Stimulated activated CD4-positive, alpha-beta T cell treated with anti-CD3 and anti-CD28 coated beads, Interleukin-12 subunit alpha, Interleukin-12 subunit beta, amount 100 ng/mL, for 48 hours (primary cell): Measurements from ENCODE around the gene PRELID3B.
A peak's percentile ranks its signal among the peaks of the same experiment; 100 is the strongest.

Experiments used
- DNase-seq, 3 donors: peaks; one replicate each; pipeline ENCODE4 v3.0.0-alpha.2; 2020; ENCODE audit warnings: low read depth in 2 of 3, low spot score in 1 of 3

The PRELID3B gene

DNA sequence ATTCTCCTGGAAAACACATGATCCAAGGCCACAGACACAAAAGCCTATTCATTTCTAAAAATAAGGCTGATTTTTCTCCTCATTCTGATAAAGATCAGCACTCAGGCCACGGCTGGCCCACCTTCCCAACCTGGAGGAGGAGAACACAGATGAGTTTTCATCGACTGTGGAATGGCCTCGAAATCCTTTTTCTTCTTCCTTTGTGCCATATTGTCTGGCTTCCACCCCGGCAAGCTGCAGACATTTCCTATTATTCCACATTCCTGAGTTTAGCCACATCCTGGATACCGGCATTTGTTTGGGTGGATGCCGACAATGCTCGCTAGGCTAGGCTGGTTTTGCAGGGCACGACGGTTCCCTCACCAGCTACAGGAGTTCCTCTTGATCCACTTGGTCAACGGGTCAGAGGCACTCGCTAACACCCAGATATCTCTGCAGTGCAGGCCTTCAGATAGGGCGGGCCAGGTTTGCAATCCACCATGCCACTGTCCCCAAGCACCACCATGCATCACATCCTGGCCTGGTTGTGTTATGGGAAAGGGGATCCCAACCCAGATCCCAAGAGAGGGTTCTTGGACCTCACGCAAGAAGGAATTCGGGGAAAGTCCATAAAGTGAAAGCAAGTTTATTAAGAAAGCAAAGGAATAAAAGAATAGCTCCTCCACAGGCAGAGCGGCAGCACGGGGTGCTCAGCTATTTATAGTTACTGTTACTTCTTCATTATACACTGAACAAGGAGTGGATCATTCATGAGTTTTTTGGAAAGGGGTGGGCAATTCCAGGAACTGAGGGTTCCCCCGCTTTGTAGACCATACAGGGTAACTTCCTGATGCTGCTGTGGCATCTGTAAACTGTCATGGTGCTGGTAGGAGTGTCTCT is 31.4 kb downstream of the PRELID3B start:
- DNase-seq: no peak

DNA sequence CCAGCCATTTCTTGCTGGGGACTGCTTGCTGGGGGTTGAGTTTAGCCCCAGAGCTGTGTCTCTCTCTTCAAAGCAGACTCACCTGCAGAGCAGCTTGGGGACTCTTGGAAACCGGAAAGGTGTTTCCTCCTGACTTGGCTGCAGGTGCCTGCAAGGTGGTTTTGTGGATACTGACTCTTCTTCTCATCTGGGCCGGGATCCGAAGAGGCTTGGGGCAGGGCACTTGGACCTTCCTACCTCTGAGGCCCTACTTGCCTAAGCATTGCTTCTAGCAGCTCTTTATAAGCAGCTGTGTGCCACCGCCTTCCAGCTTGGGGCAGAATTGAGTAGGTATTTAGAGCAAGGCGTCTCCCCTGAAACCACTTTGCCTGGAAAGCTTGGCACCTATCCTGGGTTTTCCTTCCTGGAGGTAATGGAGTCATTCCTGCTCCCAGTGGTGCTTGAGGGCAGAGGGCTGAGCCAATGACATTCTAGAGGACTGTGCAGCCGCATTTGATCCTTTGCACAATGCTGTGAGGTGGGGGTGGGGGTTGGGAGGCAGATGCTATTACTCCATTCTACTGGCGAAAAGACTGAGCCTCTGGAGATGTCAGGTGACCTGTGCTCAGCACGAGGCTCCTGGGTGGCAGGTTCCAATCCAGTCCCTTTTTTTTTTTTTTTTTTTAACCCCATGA is 32.1 kb downstream of the PRELID3B start:
- no peak for DNase-seq

GRCh38 chr20:59008715-59009336 is 33.8 kb downstream of the PRELID3B start:
- DNase-seq: no peak

GRCh38 chr20:59007665-59008511 is 34.7 kb downstream of the PRELID3B start:
- no peak for DNase-seq

DNA sequence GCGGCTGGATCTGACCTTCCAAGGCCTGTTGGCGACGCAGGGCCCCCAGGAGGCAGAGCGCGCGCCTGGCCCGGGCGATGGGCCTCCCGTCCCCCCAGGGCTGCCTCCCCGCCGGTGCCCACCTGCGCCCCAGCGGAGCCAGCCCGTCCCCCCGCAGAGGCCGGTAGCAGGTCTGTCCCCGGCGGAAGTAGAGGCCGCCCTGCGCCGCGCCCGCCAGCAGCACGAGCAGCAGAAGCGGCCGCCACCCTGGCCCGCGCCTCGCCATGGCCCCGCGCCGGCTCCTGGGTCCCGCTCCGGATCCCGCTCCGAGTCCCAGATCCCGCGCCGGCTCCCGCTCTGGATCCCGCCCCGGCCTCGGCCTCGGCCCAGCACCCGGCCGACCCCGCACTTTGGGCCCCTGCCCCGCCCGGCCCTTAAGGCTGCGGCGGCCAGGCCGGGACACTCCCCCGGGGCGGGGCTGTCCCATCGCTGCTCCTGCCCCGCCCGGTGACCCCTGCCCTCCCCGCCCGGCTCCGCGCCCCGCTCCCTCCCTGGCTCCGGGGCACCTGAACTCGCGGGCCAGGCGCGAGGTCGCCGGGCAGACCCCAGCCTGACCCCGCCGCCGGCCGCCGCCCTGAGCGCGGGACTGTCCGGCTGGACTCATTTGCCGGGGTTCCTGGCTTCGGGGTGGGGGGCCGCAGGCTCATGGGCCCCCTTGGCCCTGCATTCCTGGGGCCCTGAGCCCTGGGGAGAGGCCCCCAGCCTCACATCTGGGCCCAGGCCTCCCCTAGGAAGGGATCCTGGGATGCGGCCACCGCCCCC is 35.5 kb downstream of the PRELID3B start, which contains the start of gene CTSZ:
TSS of gene CTSZ (minus strand) at position 391 of the 801 bp plus-strand sequence. CDS start at position 265, 126 bp downstream.
- peak in 1 of 3 donors; percentile 49 for DNase-seq

DNA sequence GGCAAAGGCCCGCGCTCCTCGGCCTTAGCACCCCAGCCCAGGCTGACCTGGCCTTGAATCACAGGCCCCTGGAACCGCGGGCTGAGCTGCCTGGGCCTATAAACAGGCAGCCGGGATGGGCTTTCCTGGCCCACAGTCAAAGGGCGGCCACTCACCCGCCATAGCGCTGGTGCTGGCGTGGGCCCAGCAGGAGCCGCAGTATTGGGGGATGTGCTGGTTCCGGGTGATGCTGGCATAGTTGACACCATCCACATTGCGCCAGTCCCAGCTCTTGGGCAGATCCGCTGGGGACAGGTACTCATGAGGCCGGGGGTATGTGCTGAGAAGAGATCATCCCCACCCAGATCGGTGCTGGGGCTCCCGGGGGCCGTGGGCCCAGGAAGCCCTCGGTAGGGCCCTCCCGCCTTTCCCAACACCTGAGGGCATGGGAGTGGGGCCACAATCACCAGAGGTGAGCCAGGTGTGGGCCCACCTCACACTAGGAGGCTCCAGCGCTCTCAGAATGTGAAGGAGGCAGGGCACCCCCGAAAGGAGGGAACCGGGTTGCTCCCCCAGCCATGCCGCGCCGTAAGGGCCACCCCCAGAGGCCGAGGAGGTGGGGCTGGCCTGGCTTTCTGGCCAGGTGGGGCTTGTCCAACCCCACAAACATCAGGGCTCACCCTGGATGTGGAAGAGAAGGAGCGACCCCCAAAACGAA is 36.3 kb downstream of the PRELID3B start:
- DNase-seq: no peak

- no peak for DNase-seq
These were observed 36.9 kb downstream of the PRELID3B start for GRCh38 chr20:59005523-59006166.

GRCh38 chr20:59004763-59005522 is 37.6 kb downstream of the PRELID3B start:
- no peak for DNase-seq

DNA sequence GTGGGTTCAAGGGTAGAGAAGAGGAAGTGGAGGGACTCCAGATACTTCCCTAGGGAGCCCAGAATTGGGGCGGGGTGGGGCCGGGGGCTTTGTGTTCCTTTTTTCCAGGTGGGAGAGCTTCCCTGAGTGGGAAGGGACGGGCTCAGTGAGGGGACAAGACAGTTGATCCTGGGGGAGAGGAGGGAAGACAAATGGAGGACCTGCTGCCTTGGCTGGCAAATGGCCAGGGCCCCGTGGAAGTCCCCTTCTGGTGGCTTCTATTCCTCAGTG is 38.2 kb downstream of the PRELID3B start:
- DNase-seq: peak in 1 of 3 donors; percentile 45

DNA sequence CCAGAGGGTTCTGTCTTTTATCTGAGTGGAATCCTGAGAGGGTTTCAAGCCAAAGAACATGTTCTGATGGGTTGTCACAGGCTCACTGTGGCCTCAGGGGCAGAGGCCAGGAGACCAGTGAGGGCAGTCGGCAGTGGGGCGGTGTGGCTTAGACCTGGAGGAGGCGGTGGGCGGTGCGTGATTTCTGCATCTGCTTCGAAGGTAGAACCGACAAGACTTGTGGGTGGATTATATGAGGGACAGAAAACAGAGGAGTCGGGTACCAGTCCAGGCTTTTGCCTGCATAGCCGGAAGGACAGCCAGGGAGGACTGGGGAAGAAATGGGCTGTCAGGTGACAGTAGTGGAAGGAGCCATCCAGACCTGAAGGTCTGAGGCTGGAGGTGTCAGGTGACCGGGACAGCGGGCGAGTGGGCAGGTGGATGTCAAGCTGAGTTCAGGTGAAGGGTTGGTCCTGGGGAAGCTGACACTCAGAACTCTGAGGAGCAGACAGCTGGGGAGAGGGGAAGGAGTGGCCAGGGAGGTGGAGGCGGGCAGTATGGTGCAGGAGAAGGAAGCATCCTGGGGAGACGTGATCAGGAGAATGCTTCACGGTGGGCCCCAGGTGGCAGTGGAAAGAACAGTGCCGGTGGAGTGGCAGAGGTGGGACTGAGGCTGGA is 38.6 kb downstream of the PRELID3B start:
- DNase-seq: no peak

GRCh38 chr20:59002874-59003399 is 39.6 kb downstream of the PRELID3B start:
- no peak for DNase-seq

GRCh38 chr20:59002388-59002787 is 40.2 kb downstream of the PRELID3B start:
- no peak for DNase-seq

GRCh38 chr20:59001449-59002171 is 41.0 kb downstream of the PRELID3B start:
- no peak for DNase-seq

DNA sequence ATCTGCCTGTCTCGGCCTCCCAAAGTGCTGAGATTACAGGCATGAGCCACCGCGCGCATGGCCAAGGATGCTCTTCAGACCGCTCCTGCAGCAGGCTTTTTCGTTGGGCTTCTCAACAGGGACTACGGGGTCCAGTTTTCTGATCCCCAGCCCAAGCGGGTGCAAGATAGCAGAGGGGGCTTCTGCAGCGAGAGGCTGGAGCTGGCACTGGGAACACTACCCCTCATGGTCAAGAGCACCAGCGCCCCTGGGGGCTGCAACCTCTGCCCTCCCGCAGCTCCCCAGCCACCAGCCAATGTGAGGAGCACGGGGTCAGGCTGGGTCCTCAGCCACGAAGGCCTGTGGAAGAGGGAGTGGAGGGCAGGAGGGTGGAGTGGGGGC is 41.5 kb downstream of the PRELID3B start:
- no peak for DNase-seq

DNA sequence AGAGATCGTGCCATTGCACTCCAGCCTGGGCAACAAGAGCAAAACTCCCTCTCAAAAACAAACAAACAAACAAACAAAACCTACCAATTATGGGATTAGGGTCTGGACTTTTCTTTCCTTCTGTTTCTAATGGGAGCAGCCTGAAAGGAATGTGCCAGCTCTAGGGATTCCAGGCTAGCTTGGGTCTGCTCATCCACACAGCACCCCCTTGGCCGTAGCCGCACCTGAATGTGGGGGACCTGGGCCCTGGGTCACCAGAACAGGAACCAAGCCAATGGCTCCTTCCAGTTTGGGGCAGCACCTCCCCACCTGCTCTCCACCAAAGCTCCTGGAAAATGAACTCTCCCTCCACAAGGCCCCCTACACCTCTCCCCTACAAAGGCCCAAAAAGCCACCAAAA is 42.3 kb downstream of the PRELID3B start:
- DNase-seq: no peak

GRCh38 chr20:58998656-58999055 is 43.9 kb downstream of the PRELID3B start:
- DNase-seq: no peak

DNA sequence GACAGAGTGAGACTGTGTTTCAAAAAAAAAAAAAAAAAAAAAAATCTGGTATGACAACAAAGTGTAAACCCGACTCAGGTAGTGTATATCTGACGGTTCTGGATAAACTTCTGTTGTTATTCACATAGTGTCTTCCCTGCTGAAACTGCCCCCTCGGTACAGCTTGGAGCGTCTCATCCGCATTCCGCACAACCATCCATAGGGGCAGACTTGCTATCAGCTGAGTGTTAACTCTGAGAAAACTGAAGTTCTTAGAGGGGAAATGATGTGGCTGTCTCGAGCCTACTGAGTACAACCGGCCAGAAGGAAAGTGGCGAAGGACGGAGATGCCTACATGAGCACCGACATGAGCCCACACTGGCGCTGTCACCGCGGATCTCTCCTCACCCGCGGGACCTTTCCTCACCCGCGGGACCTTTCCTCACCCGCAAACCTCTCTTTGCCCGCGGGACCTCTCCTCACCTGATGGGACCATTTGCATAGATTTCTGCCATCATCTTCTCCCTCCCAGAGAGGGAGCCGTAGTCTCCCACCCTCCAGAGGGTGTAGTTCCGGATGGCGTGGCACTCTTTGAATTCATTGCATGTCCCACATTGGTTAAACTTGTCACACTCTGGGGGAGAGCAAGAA is 45.3 kb downstream of the PRELID3B start:
- DNase-seq: no peak
